OCI-LY1 (cell line): ENCODE measurements around the gene SMAD7.

ENCODE experiments used
- EZH2 ChIP-seq: fragments of 200-600 bp; sonication (generic), shearing (Covaris generic); IDR thresholded peaks from 2 replicates; pipeline ENCODE4 v1.8.0; 2017; ENCODE audit warnings: borderline replicate concordance, mixed run types, mild to moderate bottlenecking, antibody characterized with exemption, low read length, moderate library complexity, mixed read lengths
- TF ChIP-seq, protein P1 (sequence below): fragments of 200-600 bp; sonication (generic), shearing (Covaris generic); IDR thresholded peaks from 2 replicates; pipeline ENCODE4 v1.5.1; 2017; ENCODE audit warnings: mild to moderate bottlenecking, antibody characterized with exemption, low read length, moderate library complexity, mixed read lengths

- TF ChIP-seq, protein P1, sequence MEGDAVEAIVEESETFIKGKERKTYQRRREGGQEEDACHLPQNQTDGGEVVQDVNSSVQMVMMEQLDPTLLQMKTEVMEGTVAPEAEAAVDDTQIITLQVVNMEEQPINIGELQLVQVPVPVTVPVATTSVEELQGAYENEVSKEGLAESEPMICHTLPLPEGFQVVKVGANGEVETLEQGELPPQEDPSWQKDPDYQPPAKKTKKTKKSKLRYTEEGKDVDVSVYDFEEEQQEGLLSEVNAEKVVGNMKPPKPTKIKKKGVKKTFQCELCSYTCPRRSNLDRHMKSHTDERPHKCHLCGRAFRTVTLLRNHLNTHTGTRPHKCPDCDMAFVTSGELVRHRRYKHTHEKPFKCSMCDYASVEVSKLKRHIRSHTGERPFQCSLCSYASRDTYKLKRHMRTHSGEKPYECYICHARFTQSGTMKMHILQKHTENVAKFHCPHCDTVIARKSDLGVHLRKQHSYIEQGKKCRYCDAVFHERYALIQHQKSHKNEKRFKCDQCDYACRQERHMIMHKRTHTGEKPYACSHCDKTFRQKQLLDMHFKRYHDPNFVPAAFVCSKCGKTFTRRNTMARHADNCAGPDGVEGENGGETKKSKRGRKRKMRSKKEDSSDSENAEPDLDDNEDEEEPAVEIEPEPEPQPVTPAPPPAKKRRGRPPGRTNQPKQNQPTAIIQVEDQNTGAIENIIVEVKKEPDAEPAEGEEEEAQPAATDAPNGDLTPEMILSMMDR = no peak
- no peak for TF ChIP-seq EZH2
Measured at GRCh38 chr18:48878471-48878870, 72.3 kb downstream of the SMAD7 start.
